ENCODE measurements around the gene SPTBN1.

SPTBN1 gene

DNA sequence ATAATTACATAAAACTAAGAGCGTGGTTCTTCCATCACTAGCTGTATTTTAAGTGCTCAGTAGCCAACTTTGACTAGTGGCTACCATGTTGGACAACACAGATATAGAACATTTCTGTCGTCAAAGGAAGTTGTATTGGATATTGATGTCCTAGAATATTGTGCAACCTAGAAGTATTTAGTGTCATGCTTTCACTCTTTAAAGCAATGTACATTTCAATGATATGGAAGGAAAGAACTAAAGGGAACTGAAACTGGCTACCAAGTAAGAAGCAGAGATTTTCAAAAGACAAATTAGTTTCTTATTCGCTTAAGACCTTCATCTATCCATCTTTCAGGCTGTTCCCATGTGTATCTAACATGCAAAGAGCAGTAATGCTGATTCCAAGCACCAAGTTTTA is 182.0 kb downstream of the SPTBN1 start:
- DNase-seq: no peak

DNA sequence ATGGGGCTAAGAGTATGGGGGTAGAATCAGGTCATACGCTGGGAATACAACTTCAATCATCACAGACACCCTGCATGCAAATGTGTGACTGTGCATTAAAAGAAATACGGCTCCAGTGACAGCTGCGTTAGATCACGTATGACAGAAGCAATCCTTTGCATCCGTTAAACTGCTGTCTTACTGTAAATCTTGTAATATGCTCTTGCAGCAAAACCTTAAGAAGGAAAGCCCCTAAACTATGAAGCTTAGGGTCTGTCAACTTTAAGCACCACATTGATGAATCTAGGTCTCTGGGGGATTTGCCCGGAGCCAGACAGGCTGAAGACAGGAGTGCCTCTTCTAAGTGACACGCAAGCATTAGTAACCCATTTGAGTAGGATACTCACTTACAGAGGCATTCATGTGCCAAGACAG is 182.7 kb downstream of the SPTBN1 start:
- DNase-seq: no peak

DNA sequence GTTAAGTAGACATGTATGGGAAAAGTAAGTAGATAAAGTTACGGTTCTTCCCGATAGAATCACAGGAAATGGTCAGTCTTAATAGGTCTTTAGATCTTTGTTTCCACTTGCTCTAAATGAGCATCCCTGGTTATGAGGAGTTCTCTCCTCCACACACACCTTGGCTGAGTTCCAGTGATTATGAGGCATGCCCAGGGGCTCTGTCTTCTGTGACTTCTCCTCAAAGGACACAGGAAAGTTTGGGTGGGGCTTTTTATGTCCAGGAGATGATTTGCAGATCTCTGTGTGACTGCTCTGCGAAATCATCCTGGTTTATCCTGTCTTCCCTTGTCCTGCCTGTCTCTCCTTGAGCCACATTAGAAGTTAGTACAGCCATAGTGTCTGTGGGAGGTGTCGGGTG is 183.5 kb downstream of the SPTBN1 start:
- no peak for DNase-seq

DNA sequence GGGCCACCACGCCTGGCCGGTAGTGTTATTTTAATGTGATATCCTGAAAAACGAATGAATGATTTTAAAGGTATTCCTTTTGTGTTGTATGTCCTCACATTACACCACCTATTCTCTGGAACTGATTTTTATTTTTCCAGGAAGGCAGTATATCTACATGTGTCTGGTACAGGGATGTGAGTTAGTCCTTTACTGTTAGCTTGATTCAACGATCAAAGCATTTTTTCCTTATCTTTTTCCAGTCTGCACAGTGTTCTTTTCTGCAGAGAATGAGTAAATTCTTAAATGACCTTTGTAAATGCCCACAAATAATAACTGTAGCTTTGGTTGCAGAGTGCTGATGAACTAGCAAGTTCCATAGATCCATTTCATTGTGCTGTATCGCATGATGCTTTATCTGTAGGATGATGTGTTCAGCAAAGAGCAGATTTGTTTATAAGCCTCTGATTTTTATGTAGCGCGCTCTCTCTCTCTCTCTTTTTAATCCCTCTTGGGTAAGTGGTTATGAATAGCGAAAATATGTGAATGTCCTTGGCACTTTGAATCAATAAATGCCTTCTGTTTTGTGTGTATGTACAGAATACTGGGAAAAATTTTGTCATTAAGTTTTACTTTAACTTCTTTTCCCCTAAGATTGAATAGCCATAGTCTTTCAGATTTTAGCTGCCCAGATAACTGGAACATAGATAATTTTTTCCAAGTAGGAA is 184.9 kb downstream of the SPTBN1 start:
- DNase-seq: no peak

DNA sequence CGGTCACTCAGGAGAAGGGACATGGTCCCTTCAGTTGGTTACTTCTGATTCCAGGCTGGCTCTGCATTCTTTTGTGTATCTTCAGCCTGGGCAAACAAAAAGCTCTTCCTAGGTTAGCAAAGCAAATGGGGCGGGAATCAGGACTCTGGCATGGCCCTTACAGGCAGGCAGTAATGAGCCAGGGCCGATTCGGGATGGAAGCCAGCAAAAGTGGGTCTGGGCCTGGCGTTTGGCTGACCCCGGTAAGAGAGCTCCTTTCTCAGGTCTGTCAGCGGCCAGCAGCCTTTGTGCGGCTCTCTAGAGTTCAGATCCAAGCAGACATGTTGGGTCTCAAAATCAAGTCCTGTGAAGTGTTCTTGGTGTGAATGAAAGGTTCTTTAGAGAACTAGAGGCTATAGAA is 185.9 kb downstream of the SPTBN1 start:
- DNase-seq: no peak

DNA sequence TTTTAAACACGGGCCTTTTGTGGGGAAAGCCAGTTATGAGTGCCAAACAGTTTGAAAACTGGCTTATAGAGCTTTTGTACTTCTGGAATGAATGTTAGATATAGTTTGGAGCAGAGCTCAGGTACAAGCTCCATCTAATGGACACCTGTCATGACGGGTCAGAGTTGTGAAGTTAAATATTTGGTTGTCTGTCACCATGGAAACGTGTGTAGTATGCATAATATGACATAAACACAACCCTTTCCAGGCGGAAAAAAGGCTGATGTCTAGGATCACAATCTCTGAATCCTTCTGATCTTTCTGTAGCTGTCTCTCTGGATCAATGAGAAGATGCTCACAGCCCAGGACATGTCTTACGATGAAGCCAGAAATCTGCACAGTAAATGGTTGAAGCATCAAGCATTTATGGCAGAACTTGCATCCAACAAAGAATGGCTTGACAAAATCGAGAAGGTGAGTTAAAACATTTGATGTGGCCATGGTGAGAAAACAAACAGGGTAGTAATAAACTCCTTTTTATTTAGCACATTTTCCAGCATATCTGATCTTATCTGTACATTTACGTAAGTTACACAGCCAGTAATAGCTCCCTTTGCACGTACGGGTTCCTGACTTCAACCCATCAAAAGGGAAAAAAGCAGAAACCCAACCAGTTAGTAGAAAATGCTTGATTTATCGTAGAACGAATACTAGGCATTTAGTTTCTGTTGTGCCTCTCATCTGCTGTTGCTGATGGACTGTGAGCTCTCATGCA is 186.7 kb downstream of the SPTBN1 start:
- DNase-seq: no peak

DNA sequence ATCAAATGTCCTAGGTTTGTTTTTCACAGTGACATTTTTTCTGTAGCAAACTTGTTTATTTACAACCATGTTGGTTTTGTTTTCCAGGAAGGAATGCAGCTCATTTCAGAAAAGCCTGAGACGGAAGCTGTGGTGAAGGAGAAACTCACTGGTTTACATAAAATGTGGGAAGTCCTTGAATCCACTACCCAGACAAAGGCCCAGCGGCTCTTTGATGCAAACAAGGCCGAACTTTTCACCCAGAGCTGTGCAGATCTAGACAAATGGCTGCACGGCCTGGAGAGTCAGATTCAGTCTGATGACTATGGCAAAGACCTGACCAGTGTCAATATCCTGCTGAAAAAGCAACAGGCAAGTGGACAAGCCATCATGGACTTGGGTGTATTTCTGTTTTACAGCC is 188.1 kb downstream of the SPTBN1 start:
- no peak for DNase-seq

DNA sequence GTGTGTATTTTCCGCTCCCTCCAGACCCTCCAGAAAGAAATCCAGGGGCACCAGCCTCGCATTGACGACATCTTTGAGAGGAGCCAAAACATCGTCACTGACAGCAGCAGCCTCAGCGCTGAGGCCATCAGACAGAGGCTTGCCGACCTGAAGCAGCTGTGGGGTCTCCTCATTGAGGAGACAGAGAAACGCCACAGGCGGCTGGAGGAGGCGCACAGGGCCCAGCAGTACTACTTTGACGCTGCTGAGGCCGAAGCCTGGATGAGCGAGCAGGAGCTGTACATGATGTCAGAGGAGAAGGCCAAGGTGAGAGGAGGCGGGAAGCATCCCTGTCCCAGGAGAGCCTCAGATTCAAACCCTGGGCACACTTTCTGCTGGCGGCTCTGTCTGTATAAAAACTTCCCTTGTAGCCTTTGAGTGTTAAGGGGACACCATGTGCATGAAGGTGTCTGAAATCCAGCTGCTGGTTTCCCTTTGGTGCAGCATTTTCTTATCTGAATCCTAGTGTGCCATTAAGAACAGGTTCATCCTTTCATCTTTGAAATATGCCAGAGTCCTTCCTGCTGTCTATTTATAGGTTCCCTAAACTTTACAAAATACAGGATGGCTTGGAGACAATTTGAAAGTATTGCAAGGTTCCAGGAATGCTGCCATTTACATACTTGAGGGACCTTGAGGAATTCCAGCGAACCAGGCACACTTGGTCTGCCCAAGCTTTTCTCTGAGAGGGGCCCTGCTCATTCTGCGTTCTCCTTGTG is 190.2 kb downstream of the SPTBN1 start:
- no peak for DNase-seq

DNA sequence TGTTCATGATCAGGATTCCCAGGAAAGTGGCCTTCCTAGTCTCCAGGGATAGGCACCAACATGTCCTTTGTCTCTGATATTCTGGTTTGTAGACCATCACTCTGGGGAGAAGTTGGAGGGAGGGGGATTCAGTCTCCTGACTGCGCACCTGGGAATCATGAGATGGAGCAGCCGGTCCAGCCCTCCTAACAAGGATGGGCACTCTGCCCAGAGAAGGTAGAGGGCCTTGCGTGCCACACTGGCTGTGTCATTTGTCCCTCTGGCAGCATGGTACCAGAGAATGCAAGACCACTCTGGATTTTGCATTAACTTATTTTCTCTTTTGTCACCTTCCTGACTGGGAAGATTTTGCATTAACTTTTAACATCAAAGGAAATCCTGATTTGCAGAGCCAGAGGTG is 192.1 kb downstream of the SPTBN1 start:
- no peak for DNase-seq

DNA sequence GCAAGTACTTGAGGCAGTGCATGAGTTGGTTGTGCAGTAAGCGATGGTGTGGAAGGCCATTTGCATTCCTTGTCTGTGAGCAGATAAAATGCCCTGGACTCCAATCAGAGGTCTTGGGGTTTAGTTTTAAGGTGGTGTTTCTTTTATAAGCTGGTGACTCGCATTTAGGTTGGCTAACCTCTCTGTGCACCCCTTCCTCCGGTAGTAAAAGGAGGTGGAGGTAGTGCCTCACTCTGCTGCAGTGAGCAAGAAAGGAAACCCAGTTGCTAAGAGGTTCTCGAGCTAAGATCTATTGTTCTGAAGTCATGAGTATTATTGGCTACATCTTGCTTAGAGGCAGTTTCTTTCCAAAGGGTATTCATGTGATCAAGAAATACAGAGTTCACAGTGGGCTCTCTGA is 193.1 kb downstream of the SPTBN1 start:
- DNase-seq: no peak

DNA sequence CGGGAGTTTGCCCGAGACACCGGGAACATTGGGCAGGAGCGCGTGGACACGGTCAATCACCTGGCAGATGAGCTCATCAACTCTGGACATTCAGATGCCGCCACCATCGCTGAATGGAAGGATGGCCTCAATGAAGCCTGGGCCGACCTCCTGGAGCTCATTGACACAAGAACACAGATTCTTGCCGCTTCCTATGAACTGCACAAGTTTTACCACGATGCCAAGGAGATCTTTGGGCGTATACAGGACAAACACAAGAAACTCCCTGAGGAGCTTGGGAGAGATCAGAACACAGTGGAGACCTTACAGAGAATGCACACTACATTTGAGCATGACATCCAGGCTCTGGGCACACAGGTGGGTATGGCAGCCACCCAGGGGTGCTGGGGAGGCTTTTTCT is 193.5 kb downstream of the SPTBN1 start:
- DNase-seq: no peak

DNA sequence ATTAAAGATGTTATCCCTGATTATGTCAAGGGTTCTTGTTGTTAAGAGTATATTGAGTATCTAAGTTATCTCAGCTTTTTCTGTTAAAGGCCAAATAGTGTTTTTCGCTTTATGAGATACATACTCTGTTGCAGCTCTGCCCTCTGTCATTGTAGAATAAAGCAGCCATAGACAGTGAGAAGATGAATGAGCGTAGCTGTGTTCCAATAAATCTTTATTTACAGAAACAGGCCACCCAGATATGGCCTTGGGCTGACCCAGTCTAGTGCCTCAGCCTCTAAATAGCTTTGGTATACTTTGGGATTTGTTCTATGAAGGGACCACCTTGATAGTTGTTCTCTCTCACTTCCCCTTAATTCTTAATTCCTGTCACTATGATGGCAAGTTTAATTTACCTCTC is 194.5 kb downstream of the SPTBN1 start:
- no peak for DNase-seq

DNA sequence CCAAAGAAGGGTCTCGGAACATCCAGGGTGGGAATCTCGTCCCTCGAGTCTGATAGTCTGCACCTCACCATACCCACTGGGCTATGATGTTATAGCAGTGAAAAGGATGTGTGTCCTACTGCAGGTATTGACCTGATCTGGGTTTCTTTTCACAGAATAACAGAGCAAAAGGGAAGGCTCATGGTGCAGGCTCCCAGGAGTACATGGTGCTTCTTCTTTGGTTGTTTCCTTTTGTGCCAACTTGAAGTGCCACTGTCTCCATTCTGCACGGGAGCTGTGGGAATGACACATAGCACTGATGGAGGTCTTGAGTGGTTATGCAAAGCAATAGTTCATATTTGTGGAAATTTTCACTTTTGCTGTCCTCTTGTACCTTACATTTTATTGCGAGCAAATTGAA is 195.2 kb downstream of the SPTBN1 start:
- no peak for DNase-seq

DNA sequence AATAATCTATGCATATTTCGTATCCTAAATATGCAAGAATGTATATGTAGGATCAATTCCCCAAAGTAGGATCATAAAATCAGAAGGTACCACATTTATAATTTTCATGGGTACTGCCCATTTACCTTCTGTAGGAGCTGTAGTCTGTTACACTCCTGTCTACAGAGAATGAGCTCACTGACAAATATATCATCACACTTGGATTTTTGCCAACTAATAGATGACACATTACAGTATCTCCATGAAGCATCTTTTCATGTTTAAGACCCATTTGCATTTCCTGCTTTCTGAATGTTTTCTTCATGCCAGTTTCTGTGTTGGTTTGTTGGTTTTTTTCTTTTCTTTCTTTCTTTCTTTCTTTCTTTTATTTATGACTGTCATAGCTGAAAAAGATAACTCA is 196.4 kb downstream of the SPTBN1 start:
- DNase-seq: no peak

DNA sequence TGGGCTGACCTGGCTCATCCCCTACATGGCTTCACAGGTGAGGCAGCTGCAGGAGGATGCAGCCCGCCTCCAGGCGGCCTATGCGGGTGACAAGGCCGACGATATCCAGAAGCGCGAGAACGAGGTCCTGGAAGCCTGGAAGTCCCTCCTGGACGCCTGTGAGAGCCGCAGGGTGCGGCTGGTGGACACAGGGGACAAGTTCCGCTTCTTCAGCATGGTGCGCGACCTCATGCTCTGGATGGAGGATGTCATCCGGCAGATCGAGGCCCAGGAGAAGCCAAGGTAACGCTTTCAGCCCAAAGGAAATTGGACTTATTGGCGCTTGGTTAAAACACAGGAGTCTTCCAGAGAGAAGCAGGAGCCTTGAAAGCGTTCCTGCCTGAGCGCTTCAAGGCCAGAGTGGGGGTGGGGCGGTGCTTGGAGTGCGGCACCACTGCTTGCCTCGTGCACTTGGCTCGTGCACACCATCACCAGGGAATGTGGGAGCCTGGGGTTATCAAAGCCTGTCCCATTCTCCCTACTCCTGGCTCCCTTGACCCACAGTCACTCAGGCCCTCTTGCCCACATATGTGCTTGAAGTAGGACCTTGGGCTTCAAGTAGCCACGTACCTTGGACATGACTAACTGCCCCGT is 197.6 kb downstream of the SPTBN1 start:
- no peak for DNase-seq

DNA sequence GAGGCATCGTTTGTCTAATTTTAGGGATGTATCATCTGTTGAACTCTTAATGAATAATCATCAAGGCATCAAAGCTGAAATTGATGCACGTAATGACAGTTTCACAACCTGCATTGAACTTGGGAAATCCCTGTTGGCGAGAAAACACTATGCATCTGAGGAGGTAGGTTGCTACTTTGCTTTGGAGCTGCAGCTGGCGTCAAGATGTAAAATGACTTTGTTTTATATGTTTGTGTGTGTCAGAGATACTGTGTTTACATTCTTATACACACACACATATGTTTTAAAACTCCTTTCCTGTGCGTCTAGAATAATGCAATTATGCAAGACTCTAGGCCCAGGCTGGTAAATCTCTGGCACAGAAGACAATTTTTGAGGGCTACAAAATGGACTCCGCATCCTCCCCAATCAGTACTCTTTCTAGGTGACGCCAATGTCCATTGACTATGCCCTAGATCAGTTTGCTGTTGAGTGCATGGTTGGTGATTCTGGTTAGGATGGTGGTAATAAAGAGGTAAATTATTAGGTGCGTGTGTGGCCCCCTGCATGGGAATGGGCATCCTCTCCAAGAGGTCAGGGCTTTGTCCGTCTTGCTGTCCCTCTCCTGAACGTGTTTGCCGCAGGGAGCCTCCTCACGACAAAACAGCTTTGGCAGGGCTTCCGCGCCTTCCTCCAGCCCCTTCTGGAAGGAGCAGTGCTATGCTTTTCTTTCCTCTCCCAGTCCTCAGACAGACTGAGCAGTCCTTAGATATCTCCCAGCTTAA is 199.1 kb downstream of the SPTBN1 start:
- DNase-seq: no peak

DNA sequence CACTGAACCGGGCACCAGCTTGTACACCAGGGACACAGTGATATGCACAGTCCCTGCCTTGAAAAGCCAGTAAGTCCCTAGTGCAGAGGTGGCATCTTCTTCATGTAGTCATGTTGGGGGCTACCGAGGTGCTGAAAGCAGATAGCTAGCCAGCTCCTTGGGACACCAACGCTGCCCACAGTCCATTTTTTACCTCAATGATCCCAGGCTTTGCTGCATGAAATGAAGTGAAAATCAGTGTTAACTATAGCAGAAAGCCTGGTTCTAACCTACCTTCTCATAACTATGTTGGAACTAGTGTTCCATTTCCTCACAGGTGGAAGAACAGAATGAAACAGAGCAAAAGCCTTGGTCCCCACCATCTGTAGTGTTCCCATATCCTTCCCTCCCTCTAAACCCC is 200.7 kb downstream of the SPTBN1 start:
- DNase-seq: no peak

DNA sequence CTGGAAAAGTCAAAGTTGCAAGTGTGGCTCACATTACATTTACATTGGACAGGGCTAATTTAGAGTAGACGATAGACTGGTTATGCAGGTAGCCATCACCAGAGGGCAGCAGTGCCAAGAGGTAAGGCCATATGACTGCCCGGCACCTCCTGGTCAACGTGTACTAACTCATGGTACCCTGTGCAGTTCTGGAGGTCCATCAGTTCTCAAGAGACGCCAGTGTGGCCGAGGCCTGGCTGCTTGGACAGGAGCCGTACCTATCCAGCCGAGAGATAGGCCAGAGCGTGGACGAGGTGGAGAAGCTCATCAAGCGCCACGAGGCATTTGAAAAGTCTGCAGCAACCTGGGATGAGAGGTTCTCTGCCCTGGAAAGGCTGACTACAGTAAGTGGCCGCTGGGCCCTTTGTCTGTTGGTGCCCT is 201.5 kb downstream of the SPTBN1 start:
- peak; percentile 54 for DNase-seq

DNA sequence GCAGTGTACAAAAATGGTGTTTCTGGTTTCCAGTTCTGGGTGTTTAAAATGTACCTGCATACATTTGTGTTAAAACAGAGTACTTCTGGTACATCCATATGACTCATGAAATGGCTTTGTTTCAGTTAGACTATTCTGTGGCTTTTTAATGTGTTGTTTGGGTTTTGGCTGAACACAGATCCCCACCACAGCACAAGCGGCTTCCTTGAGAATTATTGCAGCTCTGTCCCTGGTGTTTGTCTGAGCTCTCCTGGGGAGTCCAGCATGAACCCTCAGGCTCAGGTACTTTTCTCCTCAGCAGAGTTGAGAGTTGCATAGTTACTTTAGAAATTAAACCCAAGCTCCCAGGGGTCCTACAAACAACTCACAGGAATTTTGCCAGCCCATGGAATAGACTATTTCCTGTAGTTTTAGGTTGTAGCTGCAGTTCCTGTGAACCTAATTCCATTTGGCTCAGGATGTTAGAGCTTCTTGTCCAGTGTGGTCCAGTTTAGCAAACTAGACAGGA is 202.5 kb downstream of the SPTBN1 start:
- no peak for DNase-seq

DNA sequence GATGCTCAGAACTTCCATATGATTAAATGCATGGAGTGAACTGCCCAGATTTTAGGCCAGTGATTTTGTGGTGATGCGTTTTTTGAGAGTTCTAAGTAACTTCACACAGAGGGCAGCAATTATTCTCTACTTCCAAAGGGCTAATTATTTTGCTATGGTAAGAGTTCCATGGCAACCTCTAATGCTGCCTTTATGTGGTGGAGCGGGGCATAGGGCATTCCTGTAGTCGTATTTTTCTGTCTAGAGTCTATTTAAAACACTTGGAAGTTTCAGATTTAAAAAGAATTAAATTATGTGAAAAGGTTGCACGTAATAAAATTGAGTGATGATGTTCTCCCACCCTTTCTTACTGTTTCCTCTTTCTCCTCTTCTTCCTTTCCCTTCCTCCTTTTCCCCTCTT is 203.4 kb downstream of the SPTBN1 start:
- DNase-seq: no peak

DNA sequence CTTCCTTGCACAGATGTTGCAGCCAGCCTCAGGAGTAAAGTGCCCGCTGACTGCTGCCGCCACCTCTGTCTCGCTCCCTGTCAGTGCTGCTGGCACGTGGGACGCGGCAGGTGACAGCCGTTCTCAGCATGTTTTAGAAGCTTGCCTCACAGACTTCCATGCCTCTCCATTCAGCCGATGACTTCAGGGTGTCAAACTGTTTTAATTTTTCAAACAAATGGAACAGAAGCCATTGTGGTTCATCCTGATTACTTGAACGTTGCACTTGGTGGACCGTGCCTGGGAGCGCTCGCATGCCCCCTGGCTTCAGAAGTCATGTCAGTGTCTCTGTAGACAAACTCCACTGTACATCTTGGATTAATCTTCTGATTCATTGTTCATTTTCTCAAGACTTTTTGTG is 204.6 kb downstream of the SPTBN1 start:
- DNase-seq: no peak

DNA sequence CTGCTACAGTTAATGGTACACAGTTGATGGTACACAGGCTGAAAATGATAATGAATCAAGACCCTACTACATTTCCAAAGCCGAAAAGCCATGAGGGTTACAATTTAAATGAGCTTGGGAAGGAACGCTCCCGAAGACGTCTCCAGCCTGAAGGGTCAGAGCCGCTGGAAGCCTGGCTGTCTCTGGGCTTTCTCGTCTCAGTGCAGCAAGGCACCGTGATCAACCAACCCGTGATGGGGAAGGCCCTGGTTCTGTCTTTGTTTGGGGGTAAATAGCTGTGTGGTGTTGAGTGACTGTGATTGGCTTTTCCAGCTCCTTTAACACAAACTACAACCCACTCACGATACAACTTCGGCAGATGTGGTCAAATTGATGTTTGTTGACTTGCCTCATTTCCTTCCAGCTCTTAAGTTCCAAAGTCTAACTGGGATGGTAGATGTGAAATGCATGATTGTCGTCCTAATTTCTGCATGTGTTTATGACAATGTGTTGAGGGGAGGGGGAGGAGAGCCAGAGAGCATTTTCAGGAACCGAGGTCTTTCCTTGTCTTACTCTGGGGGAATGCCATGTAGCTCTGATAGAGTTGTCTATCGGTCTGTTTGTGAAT is 207.4 kb downstream of the SPTBN1 start:
- no peak for DNase-seq

All from stimulated activated CD4-positive, alpha-beta T cell treated with anti-CD3 and anti-CD28 coated beads, Interleukin-4, amount 100 ng/mL, for 24 hours (primary cell).